HG02884 (cell line): Measurements from ENCODE around the gene ISLR.

Experiments used
- ATAC-seq: cut with Tn5 transposase; IDR thresholded peaks from one replicate; pipeline ENCODE4 v1.9.1; 2021; ENCODE audit warnings: mild to moderate bottlenecking, moderate library complexity; ENCODE audit not compliant: unreplicated experiment

ISLR gene, protein sequence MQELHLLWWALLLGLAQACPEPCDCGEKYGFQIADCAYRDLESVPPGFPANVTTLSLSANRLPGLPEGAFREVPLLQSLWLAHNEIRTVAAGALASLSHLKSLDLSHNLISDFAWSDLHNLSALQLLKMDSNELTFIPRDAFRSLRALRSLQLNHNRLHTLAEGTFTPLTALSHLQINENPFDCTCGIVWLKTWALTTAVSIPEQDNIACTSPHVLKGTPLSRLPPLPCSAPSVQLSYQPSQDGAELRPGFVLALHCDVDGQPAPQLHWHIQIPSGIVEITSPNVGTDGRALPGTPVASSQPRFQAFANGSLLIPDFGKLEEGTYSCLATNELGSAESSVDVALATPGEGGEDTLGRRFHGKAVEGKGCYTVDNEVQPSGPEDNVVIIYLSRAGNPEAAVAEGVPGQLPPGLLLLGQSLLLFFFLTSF

GRCh38 chr15:74173380-74174218 is at the start of gene ISLR:
TSS of gene ISLR (plus strand) at chr15:74173710. CDS start at chr15:74174859, 1,149 bp downstream.
- ATAC-seq: no peak

DNA sequence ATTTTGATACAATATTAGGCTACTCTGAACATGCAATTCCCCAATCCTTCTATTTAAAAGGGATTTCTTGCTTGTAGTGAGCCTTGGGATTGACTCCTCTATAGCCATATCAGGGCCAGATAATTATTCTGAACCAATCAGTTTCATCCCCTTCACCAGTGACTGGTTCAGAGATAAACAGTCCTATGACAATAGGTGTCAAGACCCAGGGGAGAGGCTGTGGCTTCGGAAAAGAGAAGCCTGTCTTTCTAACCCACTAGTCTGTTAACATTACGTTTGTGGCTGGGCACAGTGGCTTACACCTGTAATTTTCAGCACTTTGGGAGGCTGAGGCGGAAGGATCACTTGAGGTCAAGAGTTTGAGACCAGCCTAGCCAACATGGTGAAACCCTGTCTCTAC is 49.3 kb upstream of the ISLR start:
- ATAC-seq: no peak

DNA sequence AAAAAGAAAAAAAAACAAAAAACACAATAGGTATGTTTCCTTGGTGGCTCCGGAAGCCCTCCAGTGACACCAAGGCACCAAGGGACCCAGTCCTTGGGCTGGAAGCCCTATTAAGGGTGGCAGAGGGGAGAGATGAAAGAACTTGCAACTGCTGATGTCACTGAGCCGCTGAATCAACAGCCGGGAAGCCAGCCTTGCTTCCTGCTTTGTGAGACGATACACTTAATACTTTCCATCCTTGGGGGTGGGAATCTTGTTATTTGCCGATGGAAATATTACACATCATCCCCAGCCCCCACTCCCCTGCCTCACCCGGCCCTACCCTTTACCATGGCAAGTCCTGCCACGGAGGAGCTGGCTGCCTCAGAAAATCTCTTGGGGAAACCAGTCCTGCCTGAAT is 48.8 kb upstream of the ISLR start:
- ATAC-seq: no peak

DNA sequence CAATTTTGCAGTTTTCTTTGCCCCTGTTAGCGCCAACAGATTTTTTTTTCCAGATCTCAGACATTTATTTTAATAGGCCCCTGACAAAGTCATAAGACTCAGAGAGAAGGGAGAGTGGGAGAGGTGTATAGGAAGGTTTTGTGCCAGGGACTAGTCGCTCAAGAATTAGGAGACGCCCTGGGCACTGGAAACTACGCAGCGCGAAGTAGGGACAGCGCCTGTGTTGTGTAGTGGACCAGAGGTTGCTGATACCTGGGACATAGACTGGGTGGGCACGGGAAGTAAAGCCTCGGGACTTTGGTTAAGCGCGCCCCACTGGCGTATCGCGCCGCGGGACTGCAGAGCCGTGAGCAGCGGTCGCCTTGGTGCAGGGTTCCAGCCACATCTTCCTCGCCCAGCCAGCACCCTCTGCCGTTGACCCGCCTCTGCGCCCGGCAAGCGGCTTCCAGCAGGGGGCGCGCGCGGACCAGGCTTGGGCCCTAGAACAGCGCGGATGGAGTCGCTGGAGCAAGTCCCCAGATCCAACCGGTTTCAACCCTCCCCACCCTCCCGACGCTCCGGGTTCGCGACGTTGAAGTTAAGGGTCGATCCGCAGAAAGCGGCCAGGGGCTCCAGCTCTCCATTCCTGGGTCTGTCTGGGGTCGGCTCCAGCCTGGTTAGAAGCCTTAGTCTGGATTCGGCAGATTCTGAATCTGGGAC is 46.1 kb upstream of the ISLR start:
- no peak for ATAC-seq

DNA sequence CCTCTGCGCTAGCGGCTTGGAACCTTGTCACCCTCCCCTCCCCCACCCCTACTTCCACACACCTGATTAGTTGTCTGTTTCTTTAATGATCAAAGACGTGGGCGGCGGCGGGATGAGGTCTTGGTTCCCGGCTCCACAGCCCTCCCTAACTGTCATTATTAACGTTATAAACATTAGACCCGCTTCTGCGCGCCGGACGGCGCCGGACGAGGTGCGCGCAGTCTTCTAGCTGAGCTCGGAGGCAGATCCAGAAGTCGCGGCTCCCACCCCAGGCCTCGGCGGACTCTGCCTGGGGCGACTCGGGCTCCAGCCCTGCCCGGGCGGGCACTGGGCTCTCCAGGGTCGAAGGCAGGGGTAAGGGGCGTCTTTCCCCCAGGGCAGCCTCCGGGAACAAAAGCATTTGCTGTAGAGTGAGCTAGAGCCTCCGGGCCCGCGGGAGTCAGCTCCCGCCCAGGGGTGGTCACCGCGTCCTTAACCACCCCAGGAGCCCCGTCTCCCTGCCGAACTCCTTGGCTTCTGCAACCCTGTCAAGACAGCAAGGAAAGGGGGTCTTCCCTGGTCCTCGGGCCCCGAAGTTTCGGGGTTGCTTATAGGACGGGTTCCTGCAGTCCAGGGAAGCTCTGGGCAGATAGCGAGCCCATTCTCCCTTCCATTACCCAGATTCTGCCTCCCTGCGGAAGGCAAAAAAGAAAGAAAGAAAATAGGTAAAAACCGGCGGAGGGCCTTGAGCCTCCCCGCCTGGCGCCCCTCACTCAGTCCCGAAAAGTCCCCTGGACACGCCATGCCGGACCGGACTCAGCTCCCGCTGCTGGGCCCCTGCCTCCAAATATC is 45.3 kb upstream of the ISLR start:
- ATAC-seq: no peak

- ATAC-seq: no peak
These were observed 44.5 kb upstream of the ISLR start for GRCh38 chr15:74128785-74129585.

- ATAC-seq: no peak
These were observed 43.8 kb upstream of the ISLR start for GRCh38 chr15:74129586-74130154.

GRCh38 chr15:74130155-74130848 is 43.2 kb upstream of the ISLR start, which contains the start of gene ISLR2:
TSS of gene ISLR2 (plus strand) at chr15:74130586. CDS start at chr15:74132755, 2,169 bp downstream.
- no peak for ATAC-seq

DNA sequence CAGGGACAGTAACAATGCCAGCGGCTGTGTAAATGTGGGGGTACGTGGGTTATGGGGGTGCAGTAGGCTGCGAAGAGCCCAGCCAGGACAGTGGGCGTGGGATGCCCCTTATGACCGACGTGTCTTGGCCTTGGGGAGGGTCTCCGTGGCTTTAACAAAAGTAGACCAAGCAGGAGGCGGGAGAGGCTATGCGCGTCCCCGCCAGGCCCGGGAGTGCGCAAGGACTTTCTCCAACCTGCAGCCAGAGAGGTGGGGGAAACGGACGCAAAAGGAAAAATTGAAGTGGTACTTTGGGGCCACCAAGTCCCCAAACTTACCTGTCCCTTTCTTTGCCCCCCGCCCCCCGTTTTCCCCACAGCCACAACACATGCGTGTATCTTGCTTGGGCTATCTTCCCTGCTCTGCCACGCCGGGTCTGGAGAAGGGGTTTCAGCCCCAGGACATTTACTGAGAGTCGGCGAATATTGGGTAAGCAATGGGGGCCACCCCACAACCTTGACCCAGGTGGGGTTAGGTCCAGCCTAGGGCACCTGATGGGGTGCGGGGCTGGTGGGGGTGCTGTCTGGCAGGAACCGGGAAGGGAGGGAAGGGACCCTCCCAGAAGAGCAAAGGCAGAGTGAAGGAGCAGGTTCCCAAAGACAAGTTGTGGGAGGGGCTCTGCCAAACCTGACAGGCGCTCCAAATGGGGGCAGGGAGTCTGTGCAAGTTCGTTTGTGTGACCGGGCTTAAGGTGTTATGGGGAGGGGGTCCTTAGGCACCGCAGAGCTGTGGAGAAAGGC is 42.5 kb upstream of the ISLR start:
- no peak for ATAC-seq

- no peak for ATAC-seq
These were observed 41.7 kb upstream of the ISLR start for GRCh38 chr15:74131628-74132413.

DNA sequence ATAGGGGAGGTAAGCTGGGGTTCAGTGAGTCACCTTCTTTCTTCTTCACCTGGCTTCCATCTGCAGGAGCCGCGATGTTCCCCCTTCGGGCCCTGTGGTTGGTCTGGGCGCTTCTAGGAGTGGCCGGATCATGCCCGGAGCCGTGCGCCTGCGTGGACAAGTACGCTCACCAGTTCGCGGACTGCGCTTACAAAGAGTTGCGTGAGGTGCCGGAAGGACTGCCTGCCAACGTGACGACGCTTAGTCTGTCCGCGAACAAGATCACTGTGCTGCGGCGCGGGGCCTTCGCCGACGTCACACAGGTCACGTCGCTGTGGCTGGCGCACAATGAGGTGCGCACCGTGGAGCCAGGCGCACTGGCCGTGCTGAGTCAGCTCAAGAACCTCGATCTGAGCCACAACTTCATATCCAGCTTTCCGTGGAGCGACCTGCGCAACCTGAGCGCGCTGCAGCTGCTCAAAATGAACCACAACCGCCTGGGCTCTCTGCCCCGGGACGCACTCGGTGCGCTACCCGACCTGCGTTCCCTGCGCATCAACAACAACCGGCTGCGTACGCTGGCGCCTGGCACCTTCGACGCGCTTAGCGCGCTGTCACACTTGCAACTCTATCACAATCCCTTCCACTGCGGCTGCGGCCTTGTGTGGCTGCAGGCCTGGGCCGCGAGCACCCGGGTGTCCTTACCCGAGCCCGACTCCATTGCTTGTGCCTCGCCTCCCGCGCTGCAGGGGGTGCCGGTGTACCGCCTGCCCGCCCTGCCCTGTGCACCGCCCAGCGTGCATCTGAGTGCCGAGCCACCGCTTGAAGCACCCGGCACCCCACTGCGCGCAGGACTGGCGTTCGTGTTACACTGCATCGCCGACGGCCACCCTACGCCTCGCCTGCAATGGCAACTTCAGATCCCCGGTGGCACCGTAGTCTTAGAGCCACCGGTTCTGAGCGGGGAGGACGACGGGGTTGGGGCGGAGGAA is 40.5 kb upstream of the ISLR start:
- ATAC-seq: no peak

DNA sequence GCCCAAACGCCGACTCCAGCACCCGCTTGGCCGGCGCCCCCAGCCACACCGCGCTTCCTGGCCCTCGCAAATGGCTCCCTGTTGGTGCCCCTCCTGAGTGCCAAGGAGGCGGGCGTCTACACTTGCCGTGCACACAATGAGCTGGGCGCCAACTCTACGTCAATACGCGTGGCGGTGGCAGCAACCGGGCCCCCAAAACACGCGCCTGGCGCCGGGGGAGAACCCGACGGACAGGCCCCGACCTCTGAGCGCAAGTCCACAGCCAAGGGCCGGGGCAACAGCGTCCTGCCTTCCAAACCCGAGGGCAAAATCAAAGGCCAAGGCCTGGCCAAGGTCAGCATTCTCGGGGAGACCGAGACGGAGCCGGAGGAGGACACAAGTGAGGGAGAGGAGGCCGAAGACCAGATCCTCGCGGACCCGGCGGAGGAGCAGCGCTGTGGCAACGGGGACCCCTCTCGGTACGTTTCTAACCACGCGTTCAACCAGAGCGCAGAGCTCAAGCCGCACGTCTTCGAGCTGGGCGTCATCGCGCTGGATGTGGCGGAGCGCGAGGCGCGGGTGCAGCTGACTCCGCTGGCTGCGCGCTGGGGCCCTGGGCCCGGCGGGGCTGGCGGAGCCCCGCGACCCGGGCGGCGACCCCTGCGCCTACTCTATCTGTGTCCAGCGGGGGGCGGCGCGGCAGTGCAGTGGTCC is 39.7 kb upstream of the ISLR start:
- ATAC-seq: no peak

DNA sequence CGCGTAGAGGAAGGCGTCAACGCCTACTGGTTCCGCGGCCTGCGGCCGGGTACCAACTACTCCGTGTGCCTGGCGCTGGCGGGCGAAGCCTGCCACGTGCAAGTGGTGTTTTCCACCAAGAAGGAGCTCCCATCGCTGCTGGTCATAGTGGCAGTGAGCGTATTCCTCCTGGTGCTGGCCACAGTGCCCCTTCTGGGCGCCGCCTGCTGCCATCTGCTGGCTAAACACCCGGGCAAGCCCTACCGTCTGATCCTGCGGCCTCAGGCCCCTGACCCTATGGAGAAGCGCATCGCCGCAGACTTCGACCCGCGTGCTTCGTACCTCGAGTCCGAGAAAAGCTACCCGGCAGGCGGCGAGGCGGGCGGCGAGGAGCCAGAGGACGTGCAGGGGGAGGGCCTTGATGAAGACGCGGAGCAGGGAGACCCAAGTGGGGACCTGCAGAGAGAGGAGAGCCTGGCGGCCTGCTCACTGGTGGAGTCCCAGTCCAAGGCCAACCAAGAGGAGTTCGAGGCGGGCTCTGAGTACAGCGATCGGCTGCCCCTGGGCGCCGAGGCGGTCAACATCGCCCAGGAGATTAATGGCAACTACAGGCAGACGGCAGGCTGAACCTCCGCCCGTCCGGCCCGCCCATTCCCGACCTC is 39.0 kb upstream of the ISLR start:
- ATAC-seq: no peak

GRCh38 chr15:74135041-74135565 is 38.4 kb upstream of the ISLR start:
- no peak for ATAC-seq

DNA sequence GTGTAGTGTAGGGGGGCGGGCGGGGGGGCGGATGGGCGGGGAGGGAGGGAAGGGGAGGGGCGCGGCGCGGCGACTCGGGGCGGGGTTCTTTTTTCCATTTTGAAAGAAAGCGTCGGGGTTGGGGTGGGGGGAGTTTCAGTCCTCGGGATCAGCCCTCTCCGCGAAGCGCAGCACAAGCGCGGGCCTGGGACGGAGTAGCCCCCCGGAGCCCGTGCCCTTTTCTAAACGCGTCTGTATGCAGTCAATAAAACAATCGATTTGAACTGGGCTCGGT is 37.0 kb upstream of the ISLR start:
- ATAC-seq: no peak
